GM10248 (cell line): Measurements from ENCODE around the gene DYRK3.

Experiments used
- CTCF ChIA-PET: fragments of 300-600 bp; sonication (Branson Sonifier 250); formaldehyde crosslinking; extraction: SDS; loops from one replicate; lab custom pipeline; 2021; ENCODE audit warnings: antibody characterized with exemption; lab: Yijun Ruan, JAX
- POLR2A ChIA-PET: fragments of 350-650 bp; sonication (Branson Sonifier 250); formaldehyde crosslinking; extraction: SDS; loops from one replicate; lab custom pipeline; 2020; ENCODE audit warnings: antibody characterized with exemption; lab: Yijun Ruan, JAX
- DNase-seq: peaks from one replicate; pipeline ENCODE4 v3.0.0; 2012; ENCODE audit errors: extremely low spot score
- TF ChIP-seq, protein P1 (sequence below): IDR thresholded peaks from 2 replicates; pipeline ENCODE4 v1.5.1; 2012; ENCODE audit warnings: mild to moderate bottlenecking, low read depth; ENCODE audit errors: extremely low read depth, missing control alignments, control extremely low read depth

Gene DYRK3

DNA sequence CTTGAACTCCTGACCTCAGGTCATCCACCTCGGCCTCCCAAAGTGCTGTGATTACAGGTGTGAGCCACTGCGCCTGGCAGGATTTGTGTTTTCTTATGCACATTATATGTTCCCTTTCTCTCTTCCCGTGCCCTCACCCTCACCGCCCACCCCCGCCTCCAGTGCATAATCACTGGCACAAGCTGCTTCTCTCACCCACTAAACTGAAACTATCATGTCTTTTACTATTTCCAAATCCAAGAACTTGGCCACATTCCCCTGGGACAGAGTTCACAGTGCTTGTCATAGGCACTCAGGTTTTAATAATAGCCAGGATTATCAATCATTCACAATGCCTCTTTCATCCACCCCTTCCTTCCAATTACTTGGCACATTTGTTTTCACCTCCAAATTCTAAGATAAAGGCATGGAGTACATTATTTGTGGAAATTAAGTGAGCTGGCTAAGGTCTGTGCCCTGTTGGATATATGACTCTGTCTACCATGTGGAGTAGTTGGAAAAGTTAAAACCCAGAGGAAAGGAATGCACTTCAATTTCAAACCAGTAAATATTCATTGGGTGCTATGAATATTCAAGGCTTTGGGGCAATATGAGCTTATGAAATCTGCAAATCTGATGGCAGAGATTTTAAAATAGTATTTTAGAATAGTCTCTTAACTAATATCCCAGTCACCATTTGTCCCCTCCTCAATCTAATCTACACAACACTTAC lies 31.8 kb downstream of the DYRK3 start:
- no peak for DNase-seq
- ChIA-PET CTCF (interaction anchor here (0.7 to 30.1 kb wide), 13 partner anchors 3 to 316 kb away, joined by 3 to 637 read pairs (median 7); partner anchors contain the start of genes DYRK3, EIF2D and MAPKAPK2), POLR2A (no interaction called here)
- TF ChIP-seq, protein P1, sequence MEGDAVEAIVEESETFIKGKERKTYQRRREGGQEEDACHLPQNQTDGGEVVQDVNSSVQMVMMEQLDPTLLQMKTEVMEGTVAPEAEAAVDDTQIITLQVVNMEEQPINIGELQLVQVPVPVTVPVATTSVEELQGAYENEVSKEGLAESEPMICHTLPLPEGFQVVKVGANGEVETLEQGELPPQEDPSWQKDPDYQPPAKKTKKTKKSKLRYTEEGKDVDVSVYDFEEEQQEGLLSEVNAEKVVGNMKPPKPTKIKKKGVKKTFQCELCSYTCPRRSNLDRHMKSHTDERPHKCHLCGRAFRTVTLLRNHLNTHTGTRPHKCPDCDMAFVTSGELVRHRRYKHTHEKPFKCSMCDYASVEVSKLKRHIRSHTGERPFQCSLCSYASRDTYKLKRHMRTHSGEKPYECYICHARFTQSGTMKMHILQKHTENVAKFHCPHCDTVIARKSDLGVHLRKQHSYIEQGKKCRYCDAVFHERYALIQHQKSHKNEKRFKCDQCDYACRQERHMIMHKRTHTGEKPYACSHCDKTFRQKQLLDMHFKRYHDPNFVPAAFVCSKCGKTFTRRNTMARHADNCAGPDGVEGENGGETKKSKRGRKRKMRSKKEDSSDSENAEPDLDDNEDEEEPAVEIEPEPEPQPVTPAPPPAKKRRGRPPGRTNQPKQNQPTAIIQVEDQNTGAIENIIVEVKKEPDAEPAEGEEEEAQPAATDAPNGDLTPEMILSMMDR = no peak

GRCh38 chr1:206668351-206668750 lies 33.0 kb downstream of the DYRK3 start:
- CTCF ChIA-PET = interaction anchor here (1.0 to 30.1 kb wide), 10 partner anchors 2 to 251 kb away, joined by 3 to 637 read pairs (median 58); partner anchors contain the start of genes DYRK3, EIF2D and MAPKAPK2
- TF ChIP-seq, protein P1 = no peak
- DNase-seq = no peak
- POLR2A ChIA-PET = no interaction called here

GRCh38 chr1:206668874-206669410 lies 33.6 kb downstream of the DYRK3 start:
- TF ChIP-seq, protein P1 = no peak
- no peak for DNase-seq
- ChIA-PET POLR2A (no interaction called here), CTCF (interaction anchor here (1.1 to 30.1 kb wide), 9 partner anchors 1 to 250 kb away, joined by 3 to 637 read pairs (median 108); partner anchors contain the start of genes DYRK3, EIF2D and MAPKAPK2)

- CTCF ChIA-PET = interaction anchor here (1.2 to 30.1 kb wide), 7 partner anchors 16 to 193 kb away, joined by 3 to 637 read pairs (median 7); partner anchors contain the start of genes DYRK3 and EIF2D
- POLR2A ChIA-PET = interaction anchor here (0.8 kb wide), 1 partner anchor 33 kb away, joined by 4 read pairs; no protein-coding TSS in a partner anchor
- TF ChIP-seq, protein P1 = no peak
- DNase-seq = no peak
Observed at GRCh38 chr1:206672011-206672688, 36.8 kb downstream of the DYRK3 start.

GRCh38 chr1:206672844-206673758 lies 37.8 kb downstream of the DYRK3 start:
- peak; percentile 34 for DNase-seq
- ChIA-PET CTCF (interaction anchor here (0.9 to 30.1 kb wide), 11 partner anchors 17 to 263 kb away, joined by 3 to 637 read pairs (median 5); partner anchors contain the start of genes DYRK3 and EIF2D), POLR2A (interaction anchor here (0.8 kb wide), 1 partner anchor 34 kb away, joined by 4 read pairs; no protein-coding TSS in a partner anchor)
- TF ChIP-seq, protein P1 = no peak
